HG02759 (cell line): ENCODE results near the gene GBP4.

Source experiments
- ATAC-seq: cut with Tn5 transposase; IDR thresholded peaks from one replicate; pipeline ENCODE4 v1.9.1; 2021; ENCODE audit warnings: mild to moderate bottlenecking, moderate library complexity; ENCODE audit not compliant: unreplicated experiment

The GBP4 gene

GRCh38 chr1:89172468-89173143 is 26.1 kb downstream of the GBP4 start:
- no peak for ATAC-seq

GRCh38 chr1:89171067-89171438 is 27.7 kb downstream of the GBP4 start:
- ATAC-seq = no peak

- no peak for ATAC-seq
Measured at GRCh38 chr1:89170170-89171066, 28.3 kb downstream of the GBP4 start.

GRCh38 chr1:89169166-89169565 is 29.6 kb downstream of the GBP4 start:
- no peak for ATAC-seq

GRCh38 chr1:89167590-89168230 is 31.0 kb downstream of the GBP4 start:
- ATAC-seq = no peak

- no peak for ATAC-seq
Measured at GRCh38 chr1:89166705-89167104, 32.0 kb downstream of the GBP4 start.

- no peak for ATAC-seq
Measured at GRCh38 chr1:89165811-89166210, 32.9 kb downstream of the GBP4 start.

- no peak for ATAC-seq
Measured at GRCh38 chr1:89151047-89151446, 47.7 kb downstream of the GBP4 start.

- ATAC-seq = no peak
Measured at GRCh38 chr1:89149976-89150375, 48.8 kb downstream of the GBP4 start.

GRCh38 chr1:89149229-89149628 is 49.5 kb downstream of the GBP4 start:
- no peak for ATAC-seq

- no peak for ATAC-seq
Measured at GRCh38 chr1:89147678-89148658, 50.8 kb downstream of the GBP4 start.

- ATAC-seq = no peak
Measured at GRCh38 chr1:89146721-89147120, 52.0 kb downstream of the GBP4 start.

- no peak for ATAC-seq
Measured at GRCh38 chr1:89143484-89143883, 55.3 kb downstream of the GBP4 start.

- ATAC-seq = no peak
Measured at GRCh38 chr1:89142160-89142559, 56.6 kb downstream of the GBP4 start.

- no peak for ATAC-seq
Measured at GRCh38 chr1:89133747-89134146, 65.0 kb downstream of the GBP4 start.
